HPDE6-E6E7 (cell line): ENCODE results near the gene TAL2.
"Not testable (repeated sequence)": the region's sequence is repeated elsewhere in the genome, so short reads cannot be mapped to it uniquely, and the experiment has no call there.

ENCODE experiments used
- DNase-seq: peaks from one replicate; pipeline ENCODE4 v3.0.0; 2011; ENCODE audit warnings: missing footprints; ENCODE audit errors: extremely low spot score

The TAL2 gene

GRCh38 chr9:105673850-105674387, 11.7 kb downstream of the TAL2 start:
- DNase-seq, result no peak

DNA sequence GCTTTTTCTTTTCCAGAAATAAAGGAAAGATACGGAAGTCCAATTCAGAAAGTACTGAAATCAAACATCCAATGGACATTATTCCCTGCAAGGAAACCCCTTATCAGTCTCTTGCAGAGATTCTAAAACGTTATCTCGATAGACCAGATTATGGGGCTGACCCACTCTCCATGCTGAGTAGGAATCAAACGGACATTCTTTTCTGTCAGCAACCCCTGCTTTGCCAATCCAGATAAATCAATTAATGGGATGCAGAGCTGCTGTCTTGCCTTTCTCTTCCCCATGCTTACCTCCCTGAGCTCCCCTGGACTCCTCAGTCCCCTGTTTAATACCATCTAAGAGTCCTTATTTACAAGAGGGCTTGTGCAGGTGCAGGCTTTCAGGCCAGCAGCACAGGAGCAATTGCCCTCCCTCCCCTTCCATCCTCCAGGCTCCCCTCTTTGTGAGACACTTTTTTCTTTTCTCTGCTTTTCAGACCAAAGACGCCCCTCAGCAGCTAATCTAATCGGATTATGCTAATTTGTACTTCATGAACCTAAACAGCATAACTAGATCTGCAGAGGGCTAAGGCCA, 14.2 kb downstream of the TAL2 start:
- DNase-seq, result no peak

DNA sequence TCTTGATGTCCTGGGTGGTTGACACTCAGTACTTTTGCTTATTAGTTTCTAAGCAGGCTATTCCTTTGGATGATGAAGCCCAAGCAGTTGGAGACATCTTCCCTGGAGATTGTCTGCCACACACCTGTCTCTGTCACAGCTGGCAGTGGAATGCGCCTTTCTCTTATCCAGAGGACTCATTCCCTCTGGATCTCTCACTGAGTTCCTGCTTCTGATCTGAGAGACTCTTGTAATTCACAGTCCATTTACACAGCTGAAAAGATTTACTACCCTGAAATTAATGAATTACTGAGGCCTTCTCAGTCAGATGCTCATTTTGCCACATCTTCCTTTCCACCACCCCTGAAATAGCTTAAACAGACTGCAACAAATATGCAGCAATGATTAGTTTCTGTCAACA, 15.9 kb downstream of the TAL2 start:
- no peak for DNase-seq

- no peak for DNase-seq
These were observed 16.5 kb downstream of the TAL2 start for GRCh38 chr9:105678781-105679180.

DNA sequence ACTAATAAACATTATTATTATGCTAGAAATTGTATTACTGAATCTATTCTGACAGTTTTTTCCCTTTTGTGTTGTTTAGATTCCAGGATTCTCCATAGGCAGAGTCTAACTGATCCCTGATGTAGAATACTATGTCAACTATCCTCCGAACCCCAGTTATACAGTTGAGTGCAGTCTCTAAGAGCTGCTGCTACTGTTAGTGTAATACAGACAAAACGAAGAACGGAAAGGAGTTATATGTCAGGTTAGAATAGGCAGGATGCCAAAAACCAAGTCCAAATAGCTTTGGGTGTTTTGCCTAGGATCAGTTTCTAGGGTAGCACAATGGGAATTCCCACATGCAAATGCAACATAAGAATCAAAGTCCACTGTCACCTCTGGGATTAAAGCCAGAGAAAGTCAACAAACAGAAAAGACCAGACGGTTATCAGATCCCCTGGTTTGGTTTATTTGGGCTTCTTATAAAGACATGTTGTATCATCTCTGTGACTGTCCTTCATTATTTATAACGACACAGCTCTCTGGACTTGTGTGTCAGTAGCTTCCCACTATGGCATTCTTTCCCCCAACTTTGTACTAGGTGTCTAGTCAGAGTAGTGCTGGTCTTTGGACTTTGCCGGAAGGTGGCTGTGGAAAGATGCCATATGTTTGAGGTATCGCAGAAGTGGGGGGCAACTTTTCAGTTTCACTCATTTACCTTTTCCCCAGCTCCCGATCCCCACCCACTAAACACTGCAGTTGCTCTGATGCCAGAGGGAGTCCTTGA, 17.2 kb downstream of the TAL2 start:
- DNase-seq, result no peak

DNA sequence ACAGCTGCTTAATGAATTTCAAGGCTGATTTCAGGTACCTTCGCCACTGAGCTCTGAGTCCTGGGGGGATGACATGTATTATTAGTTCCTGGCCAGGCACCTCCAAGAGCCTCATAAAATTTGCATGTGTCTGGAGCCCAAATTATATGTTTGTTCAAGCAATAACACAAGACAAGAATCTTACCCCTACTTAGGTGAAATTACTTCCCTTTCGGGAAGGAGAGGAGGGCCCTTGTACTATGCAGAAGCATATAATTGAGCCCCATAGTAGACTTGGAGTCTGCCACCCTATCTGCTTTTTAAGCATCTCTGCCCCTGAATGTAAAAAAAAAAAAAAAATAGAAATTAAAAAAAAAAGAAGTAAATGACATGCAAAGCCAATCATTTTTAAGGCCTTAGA, 19.1 kb downstream of the TAL2 start:
- DNase-seq, result no peak

GRCh38 chr9:105681724-105682123, 19.5 kb downstream of the TAL2 start:
- peak; percentile 45 for DNase-seq

DNA sequence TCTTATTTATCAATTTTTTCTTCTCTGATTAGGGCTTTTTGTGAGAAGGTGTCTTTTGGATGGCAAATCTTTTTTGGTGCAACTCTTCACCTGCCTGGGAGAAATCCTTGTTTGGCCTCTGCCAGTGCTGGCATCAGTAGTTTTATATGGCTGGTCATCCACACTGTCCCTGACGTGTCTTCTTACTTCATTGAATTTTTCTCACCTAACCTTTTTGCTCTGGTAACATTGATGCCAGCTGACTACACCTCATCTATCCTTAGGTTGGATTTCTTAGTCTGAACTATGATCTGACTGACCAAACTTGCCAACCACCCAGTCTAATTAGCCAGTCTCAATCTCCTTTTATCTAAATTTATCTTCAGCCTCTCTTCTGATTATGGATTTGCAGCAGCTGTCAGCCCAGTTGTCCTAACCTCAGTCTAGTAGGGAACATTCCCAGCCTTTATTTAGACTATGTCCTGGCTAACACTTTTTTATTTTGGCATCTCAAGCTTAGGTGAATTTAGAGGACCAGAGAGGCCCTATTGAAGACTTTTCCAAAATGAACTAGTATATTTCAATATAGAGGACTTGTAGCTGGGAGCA, 21.5 kb downstream of the TAL2 start:
- no peak for DNase-seq

GRCh38 chr9:105686936-105687335, 24.7 kb downstream of the TAL2 start:
- no peak for DNase-seq

GRCh38 chr9:105690742-105691141, 28.5 kb downstream of the TAL2 start:
- no peak for DNase-seq

DNA sequence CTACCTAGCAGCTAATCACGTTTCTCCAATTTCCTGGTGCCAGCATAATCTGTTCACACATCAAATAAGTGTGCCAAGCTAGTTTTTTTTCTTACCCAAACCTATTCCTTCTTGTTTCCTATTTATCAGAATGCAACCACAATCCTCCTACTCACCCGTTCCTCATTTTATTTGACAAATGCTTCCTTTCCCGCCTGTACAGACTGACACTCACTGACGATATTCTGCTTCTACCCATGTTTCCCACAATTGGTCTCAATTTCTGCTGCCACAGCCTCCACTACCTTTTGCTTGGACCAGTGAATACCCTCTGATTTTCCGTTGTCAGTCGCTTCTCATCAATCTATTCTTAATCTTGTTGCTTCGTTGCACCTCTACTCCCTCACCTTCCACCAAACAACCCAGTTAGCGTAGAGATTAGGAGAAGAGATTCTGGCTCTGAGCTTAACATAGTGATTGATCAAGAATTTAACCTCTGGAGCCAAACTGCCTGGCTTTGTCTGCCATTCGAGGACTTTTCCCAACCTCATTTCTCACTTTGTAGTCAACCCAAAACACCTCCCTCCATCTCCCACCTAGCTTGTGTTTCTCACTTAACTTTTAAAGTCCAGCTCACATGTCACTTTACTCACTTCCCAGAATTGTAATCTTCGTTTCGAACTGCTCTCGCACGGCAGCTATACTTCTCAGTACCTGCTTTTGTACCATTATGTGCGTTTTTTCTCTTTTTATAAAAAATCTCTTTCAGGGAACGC, 31.4 kb downstream of the TAL2 start:
- DNase-seq, result no peak

DNA sequence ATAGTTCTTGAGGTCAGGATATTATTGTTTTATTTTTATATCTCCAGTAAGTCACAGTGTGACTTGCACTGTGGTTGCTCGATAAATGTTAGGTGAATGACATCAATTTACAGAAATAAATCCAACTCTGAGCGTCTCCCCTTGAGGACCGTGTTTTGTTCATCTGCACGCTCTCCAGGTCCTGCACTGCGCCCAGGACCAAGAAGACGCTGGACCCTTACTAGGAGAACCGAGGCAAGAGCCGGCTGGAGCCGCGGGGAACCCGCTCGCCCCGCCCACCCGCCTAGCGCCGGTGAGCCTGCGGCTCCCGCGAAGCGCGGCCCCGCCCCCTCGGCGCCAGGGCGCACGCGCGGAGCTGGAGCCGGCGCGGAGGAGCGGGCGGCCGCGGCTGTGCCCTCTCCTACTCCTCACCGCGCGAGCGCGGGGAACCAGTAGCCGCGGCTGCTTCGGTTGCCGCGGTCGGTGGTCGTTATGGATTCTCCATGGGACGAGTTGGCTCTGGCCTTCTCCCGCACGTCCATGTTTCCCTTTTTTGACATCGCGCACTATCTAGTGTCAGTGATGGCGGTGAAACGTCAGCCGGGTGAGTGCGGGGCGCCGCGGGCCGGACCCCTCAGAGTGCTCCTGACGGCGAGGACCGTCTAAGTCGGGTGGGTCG, 32.1 kb downstream of the TAL2 start, which contains the start of gene TMEM38B:
TMEM38B (plus strand) TSS at position 352 of the 658 bp plus-strand sequence; CDS start at position 472, 120 bp downstream.
- peak; percentile 73 for DNase-seq

GRCh38 chr9:105694848-105695581, 32.8 kb downstream of the TAL2 start:
- DNase-seq, result peak; percentile 44

- no peak for DNase-seq
These were observed 34.0 kb downstream of the TAL2 start for GRCh38 chr9:105696219-105696793.

- no peak for DNase-seq
These were observed 35.6 kb downstream of the TAL2 start for GRCh38 chr9:105697871-105698270.

- no peak for DNase-seq
These were observed 36.2 kb downstream of the TAL2 start for GRCh38 chr9:105698348-105698870.

- DNase-seq, result no peak
These were observed 38.4 kb downstream of the TAL2 start for GRCh38 chr9:105700668-105701067.

DNA sequence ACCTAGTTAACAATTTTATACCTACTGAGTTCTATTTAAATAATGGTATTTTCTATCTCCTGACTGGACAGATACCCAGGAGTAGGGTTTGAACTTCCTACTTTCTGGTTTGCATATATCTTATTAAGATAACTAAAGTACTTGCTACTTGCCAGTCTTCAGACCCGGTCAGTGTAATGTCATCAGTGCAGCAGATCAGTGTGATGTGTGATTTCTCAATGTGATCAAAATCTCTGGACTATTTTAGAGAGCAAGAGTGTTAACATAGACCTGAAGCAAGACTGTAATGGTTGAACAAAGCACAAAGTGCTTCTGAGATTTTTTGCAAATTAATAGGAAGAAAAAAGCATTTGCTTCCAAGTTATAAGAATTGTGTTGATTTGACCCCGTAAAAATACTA, 38.9 kb downstream of the TAL2 start:
- no peak for DNase-seq

GRCh38 chr9:105702207-105702606, 40.0 kb downstream of the TAL2 start:
- no peak for DNase-seq

GRCh38 chr9:105703638-105704037, 41.4 kb downstream of the TAL2 start:
- DNase-seq, result not testable (repeated sequence)
